C4-2B (cell line): ENCODE measurements around the gene ORC3.

Experiments used
- H3K27ac ChIP-seq: fragments of 450-650 bp; 2 replicates; pipeline ENCODE4 v1.5.1; 2017
- ZFX ChIP-seq: fragments of 450-650 bp; IDR thresholded peaks from 2 replicates; pipeline ENCODE4 v1.6.1; 2017
- TF ChIP-seq, protein P1 (sequence below): fragments of 450-650 bp; conservative IDR thresholded peaks from 2 replicates; pipeline ENCODE4 v1.5.1; 2017; ENCODE audit warnings: mild to moderate bottlenecking

Gene ORC3

DNA sequence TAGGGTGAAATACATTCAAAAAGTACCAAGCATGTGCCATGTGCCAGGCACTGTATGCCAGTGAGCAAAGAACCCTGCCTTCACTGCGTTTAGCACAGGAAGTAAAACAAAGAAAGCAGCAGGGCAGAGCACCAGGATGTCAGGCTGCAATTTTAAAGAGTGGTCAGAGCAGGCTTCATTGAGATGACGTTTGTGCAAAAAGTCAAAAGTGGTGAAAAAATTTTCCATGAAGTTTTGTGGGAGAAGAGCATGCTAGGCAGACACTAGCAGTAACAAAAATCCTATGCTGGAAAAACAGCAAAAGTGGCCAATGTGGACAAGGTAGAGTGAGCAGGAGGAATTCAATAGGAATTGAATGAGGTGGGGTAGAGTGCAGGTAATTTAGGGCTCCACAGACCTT, 80.8 kb downstream of the ORC3 start:
- no peak overlapping the region for H3K27ac ChIP-seq
- TF ChIP-seq, protein P1, sequence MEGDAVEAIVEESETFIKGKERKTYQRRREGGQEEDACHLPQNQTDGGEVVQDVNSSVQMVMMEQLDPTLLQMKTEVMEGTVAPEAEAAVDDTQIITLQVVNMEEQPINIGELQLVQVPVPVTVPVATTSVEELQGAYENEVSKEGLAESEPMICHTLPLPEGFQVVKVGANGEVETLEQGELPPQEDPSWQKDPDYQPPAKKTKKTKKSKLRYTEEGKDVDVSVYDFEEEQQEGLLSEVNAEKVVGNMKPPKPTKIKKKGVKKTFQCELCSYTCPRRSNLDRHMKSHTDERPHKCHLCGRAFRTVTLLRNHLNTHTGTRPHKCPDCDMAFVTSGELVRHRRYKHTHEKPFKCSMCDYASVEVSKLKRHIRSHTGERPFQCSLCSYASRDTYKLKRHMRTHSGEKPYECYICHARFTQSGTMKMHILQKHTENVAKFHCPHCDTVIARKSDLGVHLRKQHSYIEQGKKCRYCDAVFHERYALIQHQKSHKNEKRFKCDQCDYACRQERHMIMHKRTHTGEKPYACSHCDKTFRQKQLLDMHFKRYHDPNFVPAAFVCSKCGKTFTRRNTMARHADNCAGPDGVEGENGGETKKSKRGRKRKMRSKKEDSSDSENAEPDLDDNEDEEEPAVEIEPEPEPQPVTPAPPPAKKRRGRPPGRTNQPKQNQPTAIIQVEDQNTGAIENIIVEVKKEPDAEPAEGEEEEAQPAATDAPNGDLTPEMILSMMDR, result no peak
- no peak for TF ChIP-seq ZFX

DNA sequence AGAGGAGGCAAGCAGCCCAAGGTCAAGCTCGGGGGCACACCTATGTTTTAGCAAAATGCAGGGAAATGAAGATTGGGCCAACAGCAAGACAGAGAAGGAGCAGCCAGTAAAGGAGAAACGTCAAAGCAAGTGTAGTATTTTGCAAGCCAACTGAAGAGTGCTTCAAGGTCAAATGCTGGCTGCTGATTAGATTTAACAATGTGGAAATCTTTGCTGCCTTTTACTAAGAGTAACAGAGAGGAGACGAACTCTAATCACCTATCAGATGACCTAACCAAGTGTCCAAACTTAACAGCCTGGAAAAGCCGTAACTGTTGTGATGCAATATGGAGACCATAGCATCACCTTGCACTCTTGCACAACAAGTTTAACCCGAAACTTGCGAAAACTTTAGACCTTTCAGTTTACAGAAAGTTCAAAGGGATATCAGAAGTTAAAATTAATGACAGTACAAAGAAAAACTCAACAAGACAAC, 81.7 kb downstream of the ORC3 start:
- no peak overlapping the region for H3K27ac ChIP-seq
- TF ChIP-seq, protein P1, result no peak
- TF ChIP-seq ZFX, result no peak

DNA sequence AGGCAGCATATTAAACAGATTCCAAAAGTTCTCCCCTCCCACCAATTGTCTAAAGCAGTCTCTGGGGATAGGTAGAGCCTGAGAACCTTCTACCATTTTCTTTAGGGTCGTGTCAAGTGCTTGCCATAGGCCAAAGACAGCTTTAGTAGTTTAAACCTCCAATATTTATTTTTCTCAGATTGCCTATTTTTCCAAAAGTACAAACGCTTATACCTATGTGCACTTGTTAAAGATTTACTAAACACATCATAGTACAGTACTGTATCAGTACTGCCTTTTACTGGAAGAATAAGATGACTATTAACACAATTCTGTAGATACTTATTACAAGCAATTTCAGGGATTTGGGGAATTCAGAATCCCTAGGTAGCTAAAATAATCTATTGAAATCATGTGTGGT, 82.7 kb downstream of the ORC3 start:
- H3K27ac ChIP-seq, result no peak overlapping the region
- no peak for TF ChIP-seq ZFX
- TF ChIP-seq, protein P1, result no peak

DNA sequence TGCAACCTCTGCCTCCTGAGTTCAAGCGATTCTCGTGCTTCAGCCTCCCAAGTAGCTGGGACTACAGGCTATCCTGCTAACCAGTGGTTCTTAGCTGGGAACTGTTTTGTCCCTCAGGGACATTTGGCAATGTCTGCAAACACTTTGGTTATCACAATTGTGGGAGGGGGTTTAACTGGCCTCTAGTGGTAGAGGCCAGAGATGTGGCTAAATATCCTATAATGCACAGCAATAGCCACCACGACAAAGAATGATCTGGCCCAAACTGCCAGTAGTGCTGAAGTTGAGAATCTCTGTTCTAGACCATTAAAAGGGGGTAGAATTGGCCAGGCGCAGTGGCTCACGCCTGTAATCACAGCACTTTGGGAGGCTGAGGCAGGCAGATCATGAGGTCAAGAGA, 83.3 kb downstream of the ORC3 start:
- H3K27ac ChIP-seq, result no peak overlapping the region
- TF ChIP-seq ZFX, result no peak
- TF ChIP-seq, protein P1, result no peak

DNA sequence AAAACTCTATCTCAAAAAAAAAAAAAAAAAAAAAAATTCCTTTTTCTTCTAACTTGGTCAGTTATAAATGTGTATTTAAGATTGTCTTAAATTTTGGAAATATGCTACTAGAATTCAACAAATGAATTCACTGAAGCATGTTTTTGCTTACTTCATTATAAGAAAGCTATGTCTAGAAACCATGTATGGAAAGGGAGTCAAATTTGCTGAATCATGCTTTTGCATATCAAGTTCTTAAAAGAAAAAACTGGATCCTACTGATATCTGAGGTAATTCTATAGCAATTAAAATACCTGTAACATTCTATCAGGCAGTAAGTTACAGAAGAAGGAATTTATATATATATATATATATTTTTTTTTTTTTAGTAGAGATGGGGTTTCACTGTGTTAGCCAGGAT, 84.4 kb downstream of the ORC3 start:
- TF ChIP-seq, protein P1, result no peak
- no peak for TF ChIP-seq ZFX
- no peak overlapping the region for H3K27ac ChIP-seq

DNA sequence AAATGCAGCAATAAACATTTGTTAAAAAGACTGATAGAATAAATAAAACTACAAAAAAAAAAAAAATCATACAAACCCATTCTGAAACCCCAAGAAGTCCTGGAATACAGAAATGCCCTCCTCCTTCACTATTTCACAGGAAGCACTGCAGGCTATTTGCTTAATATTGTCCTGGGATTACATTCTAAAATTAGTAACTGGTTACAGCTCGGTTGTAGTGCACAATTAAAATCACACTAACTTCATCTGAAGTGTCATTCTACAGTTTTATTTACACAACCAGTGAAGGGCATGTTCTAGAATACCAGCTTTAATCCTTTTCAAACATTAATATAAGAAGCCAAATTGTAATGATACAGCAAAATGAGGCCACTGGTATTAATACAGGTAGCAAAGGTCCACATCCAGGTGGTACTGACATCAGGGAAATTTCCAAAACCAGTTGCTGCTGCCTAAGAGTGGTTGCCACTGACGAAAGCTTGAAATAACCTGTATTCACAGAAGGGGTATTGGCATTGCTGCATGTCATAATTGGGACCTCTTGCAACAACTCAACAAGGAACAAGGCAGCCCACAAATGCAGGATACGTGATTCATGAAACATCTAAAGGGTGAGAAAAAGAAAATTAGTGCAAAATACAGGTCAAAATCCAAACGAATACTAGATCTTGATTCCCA, 85.2 kb downstream of the ORC3 start:
- TF ChIP-seq, protein P1, result no peak
- no peak for TF ChIP-seq ZFX
- H3K27ac ChIP-seq, result no peak overlapping the region

DNA sequence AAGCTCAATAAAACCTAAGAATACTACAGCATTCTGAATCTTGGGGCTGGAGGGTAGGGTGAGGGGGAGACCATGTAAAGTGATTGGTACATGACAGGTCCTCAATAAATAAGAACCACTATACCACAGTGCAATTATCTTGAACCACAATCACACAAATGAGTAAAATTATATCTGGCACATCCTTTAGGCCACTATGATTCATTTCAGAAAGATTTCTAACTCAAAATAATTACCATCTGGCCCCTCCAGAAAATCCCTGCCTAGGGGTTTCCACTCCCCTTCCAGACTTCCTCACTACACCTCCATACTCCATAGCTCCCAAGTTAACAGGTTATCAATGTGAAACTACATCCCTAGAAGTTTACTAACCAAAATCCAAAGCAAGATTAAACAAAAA, 92.4 kb downstream of the ORC3 start:
- TF ChIP-seq, protein P1, result no peak
- no peak for TF ChIP-seq ZFX
- no peak overlapping the region for H3K27ac ChIP-seq
